Transverse colon (tissue), 4 donors: ENCODE data around the gene NDUFS7. TPM values are rescaled to one million over a fixed set of nuclear protein-coding genes. Genes with fewer than 3 reads are reported as not detected.

Experiments used
- DNase-seq: peaks from one replicate; pipeline ENCODE4 v3.0.0-alpha.2; 2019
- H3K27ac ChIP-seq, 4 donors: fragments of 200-600 bp; sonication (generic); 2 replicates each; pipeline ENCODE4 v1.5.1; 2016 to 2018; ENCODE audit warnings: inconsistent platforms in 4 of 4
- H3K27me3 ChIP-seq: fragments of 200-600 bp; sonication (generic); 2 replicates; pipeline ENCODE4 v1.5.1; 2017; ENCODE audit warnings: inconsistent platforms
- H3K36me3 ChIP-seq, 4 donors: fragments of 200-600 bp; sonication (generic); 2 replicates each; pipeline ENCODE4 v1.5.1; 2017 to 2019; ENCODE audit warnings: inconsistent platforms in 4 of 4
- H3K4me1 ChIP-seq, 4 donors: fragments of 200-600 bp; sonication (generic); 2 replicates each; pipeline ENCODE4 v1.5.1; 2017 to 2020; ENCODE audit warnings: inconsistent platforms in 4 of 4
- H3K4me3 ChIP-seq, 4 donors: fragments of 200-600 bp; sonication (generic); 1 replicate in 1 of 4; 2 replicates in 3 of 4; pipeline versions ENCODE4 v1.5.1 to v1.6.1; 2017 to 2019; ENCODE audit warnings: inconsistent platforms in 4 of 4
- H3K9me3 ChIP-seq, 2 donors: fragments of 200-600 bp; sonication (generic); 2 replicates each; pipeline ENCODE4 v1.5.1; 2017 to 2019; ENCODE audit warnings: inconsistent platforms in 2 of 2
- CTCF ChIP-seq, 5 experiments: fragments of 200-600 bp in 3 of 5; fragments of 450-650 bp in 2 of 5; sonication (generic) in 3 of 5; IDR thresholded peaks; 1 replicate in 2 of 5; 2 replicates in 3 of 5; pipeline ENCODE4 v1.5.1; 2016 to 2017; ENCODE audit warnings: antibody characterized with exemption in 5 of 5, inconsistent platforms in 3 of 5, mild to moderate bottlenecking in 2 of 5, moderate library complexity in 1 of 5
- EP300 ChIP-seq: sonication (generic); formaldehyde crosslinking; IDR thresholded peaks from one replicate; pipeline ENCODE4 v1.6.1; 2017; ENCODE audit warnings: antibody characterized with exemption, low read depth
- POLR2A ChIP-seq: fragments of 450-650 bp; IDR thresholded peaks from one replicate; pipeline ENCODE4 v1.6.1; 2016; ENCODE audit warnings: antibody characterized with exemption, mild to moderate bottlenecking, moderate library complexity
- POLR2AphosphoS5 ChIP-seq, 3 donors: sonication (generic); formaldehyde crosslinking; IDR thresholded peaks; one replicate each; pipeline ENCODE4 v1.6.1; 2016; ENCODE audit warnings: antibody characterized with exemption in 3 of 3
- WGBS, 2 donors: methylation state at CpG; one replicate each; pipeline ENCODE4 v1.1.5; 2018; ENCODE audit warnings: low coverage in 1 of 2; 5-methylcytosine and 5-hydroxymethylcytosine counted together
- in situ Hi-C, 4 donors: fragments of 200-750 bp; cut with MboI; loops; one replicate each; pipeline versions ENCODE4 v1.15.0 to v1.15.1; 2017; ENCODE audit warnings: low sequenced_read_pairs in 3 of 4, low pct_ligation_motif_present in 1 of 4, low pct_unique_long_range_greater_than_20kb in 1 of 4
- intact Hi-C: fragments of 100-400 bp; cut with DNase I; formaldehyde crosslinking; loops from one replicate; pipeline ENCODE4 v1.15.1; 2023; ENCODE audit warnings: low total_unique reads
- total RNA-seq, 4 donors: library from RNA; depleted of rRNA; stranded (reverse); fragments of >200 nt; gene quantifications; one replicate each; pipeline ENCODE4 v1.1.0, GENCODE V29; 2016

The NDUFS7 gene
- total RNA-seq, 4 donors from 2014 or later, result 32.2 to 196 (median 156) TPM

- Histone ChIP-seq H3K9me3 (no peaks in the 10 kb centered on the region), H3K4me3 (no peak overlapping the region), H3K27me3 (no peaks in the 10 kb centered on the region), H3K36me3 (peaks cover 0 to 45% (median 22%) of the 10 kb centered on the region in 4 donors), H3K4me1 (peaks cover 0 to 9% (median 2%) of the 10 kb centered on the region in 4 donors), H3K27ac (peak overlapping the region in 2 of 4 donors; percentile 18 to 60)
- no peak for DNase-seq
- WGBS, 2 donors, result 91 to 92% methylated on average over 4 to 16 of the region's 24 CpGs
- intact Hi-C loops (no loop called here), in situ Hi-C loops (no loop called here)
- TF ChIP-seq CTCF (IDR thresholded peaks at IDR 0.05) (no peak), POLR2AphosphoS5 (IDR thresholded peaks at IDR 0.05) (no peak), EP300 (no peak), POLR2A (no peak)
These were observed 39.2 kb downstream of the NDUFS7 start for GRCh38 chr19:1422943-1423342.

- intact Hi-C loops (no loop called here), in situ Hi-C loops (no loop called here)
- Histone ChIP-seq H3K9me3 (no peaks in the 10 kb centered on the region), H3K27ac (peak overlapping the region in 1 of 4 donors; percentile 60), H3K27me3 (no peaks in the 10 kb centered on the region), H3K4me3 (no peak overlapping the region), H3K36me3 (peaks cover 0 to 47% (median 23%) of the 10 kb centered on the region in 4 donors), H3K4me1 (peaks cover 0 to 9% (median 2%) of the 10 kb centered on the region in 4 donors)
- 86 to 95% methylated on average over 7 to 40 of the region's 40 CpGs for WGBS, 2 donors
- TF ChIP-seq POLR2AphosphoS5 (IDR thresholded peaks at IDR 0.05) (no peak), POLR2A (no peak), CTCF (IDR thresholded peaks at IDR 0.05) (no peak), EP300 (no peak)
- no peak for DNase-seq
These were observed 39.9 kb downstream of the NDUFS7 start for GRCh38 chr19:1423436-1424191.

- WGBS, 2 donors, result 80 to 82% methylated on average over 13 to 42 of the region's 42 CpGs
- Histone ChIP-seq H3K4me1 (peaks cover 0 to 12% (median 2%) of the 10 kb centered on the region in 4 donors), H3K27ac (no peak overlapping the region), H3K27me3 (no peaks in the 10 kb centered on the region), H3K4me3 (no peak overlapping the region), H3K36me3 (peaks cover 0 to 52% (median 24%) of the 10 kb centered on the region in 4 donors), H3K9me3 (no peaks in the 10 kb centered on the region)
- TF ChIP-seq EP300 (no peak), POLR2AphosphoS5 (IDR thresholded peaks at IDR 0.05) (no peak), CTCF (IDR thresholded peaks at IDR 0.05) (no peak), POLR2A (no peak)
- no peak for DNase-seq
- in situ Hi-C loops (no loop called here), intact Hi-C loops (no loop called here)
These were observed 40.7 kb downstream of the NDUFS7 start for GRCh38 chr19:1424192-1424955.

DNA sequence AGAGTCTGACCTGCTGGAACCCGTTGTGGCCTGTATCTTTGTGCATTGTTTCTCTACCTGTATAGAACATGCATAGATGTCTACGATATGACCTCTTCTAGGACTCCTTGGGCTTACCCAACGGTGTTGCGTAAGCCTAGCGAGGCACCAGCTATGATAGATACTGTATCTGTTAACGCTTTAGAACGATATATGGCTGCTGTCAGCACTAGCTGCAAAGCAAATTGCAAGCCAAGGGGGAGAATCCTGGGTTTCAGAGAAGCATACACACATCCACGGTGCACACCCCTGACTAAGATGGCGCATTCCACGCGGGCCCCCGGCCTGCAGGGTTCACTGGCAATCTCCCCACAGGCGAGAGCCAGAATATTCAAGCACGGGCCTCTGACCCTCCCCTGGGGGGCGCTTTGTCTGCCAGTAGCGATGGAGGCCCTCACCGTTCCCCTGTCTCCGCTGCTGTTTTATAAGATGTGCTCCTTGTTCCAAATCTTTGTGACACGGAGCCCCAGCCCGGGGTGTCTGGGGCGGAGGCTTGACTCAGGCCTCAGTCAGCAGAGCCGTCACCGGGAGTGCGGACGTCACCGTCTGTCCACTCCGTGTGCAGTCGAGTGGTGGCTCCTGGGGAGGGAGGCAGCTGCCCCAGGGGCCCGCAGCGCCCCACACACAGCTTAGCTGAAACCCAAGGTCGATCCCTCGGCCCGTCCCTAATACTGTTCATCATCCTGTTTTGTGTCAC lies 41.6 kb downstream of the NDUFS7 start:
- Histone ChIP-seq H3K27me3 (no peaks in the 10 kb centered on the region), H3K27ac (no peak overlapping the region), H3K9me3 (no peaks in the 10 kb centered on the region), H3K4me3 (no peak overlapping the region), H3K36me3 (peaks cover 0 to 53% (median 27%) of the 10 kb centered on the region in 4 donors), H3K4me1 (peaks cover 0 to 12% (median 2%) of the 10 kb centered on the region in 4 donors)
- 88 to 95% methylated on average over 5 to 33 of the region's 33 CpGs for WGBS, 2 donors
- intact Hi-C loops (no loop called here), in situ Hi-C loops (no loop called here)
- no peak for DNase-seq
- TF ChIP-seq POLR2A, result no peak
- TF ChIP-seq EP300, result no peak
- no peak for TF ChIP-seq CTCF (IDR thresholded peaks at IDR 0.05)
- no peak for TF ChIP-seq POLR2AphosphoS5 (IDR thresholded peaks at IDR 0.05)
